ENCODE results near the gene BAK1. TPM values are rescaled to one million over a fixed set of nuclear protein-coding genes. Genes with fewer than 3 reads are reported as not detected.
"Not testable (repeated sequence)": the region's sequence is repeated elsewhere in the genome, so short reads cannot be mapped to it uniquely, and the experiment has no call there.

Gene BAK1
- total RNA-seq, 1 donor from 2014 or later, result 3.7 TPM

DNA sequence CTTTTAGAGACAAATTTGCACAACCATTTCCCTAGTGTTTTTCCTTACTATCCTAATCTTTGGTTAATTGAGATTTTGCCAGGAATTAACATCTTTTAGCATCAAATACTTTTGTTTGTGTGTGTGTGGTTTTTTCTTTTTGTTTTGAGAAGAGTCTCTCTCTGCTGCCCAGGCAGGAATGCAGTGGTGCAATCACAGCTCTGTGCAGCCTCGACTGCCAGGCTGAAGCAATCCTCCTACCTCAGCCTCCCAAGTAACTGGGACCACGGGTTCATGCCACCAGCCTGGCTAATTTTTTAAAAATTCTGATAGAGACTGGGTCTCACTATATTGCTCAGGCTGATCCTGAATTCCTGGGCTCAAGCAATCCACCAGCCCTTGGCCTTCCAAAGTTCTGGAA lies 28.5 kb downstream of the BAK1 start:
- DNase-seq, result no peak

DNA sequence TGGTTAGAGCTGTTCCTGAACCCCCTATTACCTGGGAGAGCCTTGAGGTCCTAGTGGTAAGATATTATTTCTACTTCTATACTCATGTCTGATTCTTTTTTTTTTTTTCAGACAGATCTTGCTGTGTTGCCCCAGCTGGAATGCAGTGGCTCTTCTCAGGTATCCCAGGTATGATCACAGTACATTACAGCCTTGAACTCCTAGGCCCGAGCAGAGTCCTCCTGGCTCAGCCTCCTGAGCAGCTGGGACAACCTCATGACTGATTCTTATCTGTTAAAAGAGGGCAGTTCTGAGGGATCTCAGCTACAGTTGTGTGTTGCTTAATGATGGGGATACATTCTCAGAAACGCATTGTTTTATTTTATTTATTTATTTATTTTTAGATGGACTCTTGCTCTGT lies 30.2 kb downstream of the BAK1 start:
- DNase-seq, result no peak

DNA sequence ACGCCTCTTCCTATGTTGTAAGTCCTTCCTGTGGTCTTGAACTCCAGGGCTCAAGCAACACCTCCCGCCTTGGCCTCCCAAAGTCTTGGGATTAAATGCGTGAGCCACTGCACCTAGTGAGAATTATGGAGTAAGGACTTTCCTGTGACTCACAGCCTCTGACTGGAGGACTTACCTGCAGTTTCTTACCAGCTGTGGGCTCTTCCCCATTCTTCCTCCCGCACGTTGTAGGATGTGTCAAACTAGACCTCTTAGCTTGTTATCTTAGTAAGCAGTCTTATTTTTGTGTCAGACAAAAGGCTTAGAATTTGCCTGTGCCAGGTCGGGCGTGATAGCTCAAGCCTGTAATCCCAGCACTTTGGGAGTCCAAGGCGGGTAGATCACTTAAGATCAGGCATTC lies 30.9 kb downstream of the BAK1 start:
- no peak for DNase-seq

DNA sequence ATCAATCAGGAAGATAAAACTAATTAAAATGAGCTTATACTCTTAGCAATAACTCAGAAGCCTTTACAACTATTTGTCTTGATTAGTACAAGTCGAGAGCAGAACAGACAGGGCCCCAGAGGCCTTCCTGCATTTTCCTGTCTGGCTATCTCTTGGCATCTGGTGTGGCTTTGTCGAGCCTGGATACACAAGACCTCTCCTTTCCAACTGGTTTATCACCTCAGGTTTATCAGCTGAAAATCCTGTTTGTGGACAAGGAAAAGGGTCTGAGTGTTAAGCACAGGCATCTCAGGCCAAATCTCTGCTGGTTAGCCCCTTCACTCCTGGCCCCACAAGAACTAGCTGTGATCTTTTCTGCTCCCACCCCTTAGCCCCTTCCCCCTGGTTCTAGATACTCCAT lies 32.6 kb downstream of the BAK1 start:
- DNase-seq, result no peak

DNA sequence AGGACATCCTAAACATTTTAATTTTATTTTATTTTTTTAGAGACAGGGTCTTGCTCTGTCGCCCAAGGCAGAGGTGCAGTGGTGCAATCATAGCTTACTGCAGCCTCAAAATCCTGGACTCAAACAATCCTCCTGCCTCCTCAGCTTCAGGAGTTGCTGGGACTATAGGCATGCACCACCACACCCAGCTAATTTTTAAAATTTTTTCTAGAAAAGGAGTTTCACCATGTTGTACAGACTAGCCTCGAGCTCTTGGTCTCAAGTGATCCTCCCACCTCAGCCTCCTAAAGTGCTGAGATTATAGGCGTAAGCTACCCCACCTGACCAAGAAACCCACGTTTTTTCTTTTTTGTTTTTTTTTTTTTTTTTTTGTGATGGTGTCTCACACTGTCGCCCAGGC lies 33.3 kb downstream of the BAK1 start:
- DNase-seq, result no peak

DNA sequence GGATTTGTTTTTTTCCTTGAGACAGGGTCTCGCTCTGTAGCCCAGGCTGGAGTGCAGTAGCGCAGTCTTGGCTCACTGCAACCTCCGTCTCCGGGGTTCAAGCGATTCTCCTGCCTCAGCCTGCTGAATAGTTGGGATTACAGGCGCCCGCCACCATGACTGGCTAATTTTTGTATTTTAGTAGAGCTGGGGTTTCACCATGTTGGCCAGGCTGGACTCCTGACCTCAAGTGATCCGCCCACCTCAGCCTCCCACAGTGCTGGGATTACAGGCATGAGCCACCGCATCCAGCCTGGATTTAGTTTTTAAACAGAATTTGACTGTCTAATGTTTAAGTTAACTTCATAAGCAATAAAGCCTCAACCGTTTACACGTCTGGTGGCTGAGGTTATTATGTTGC lies 34.8 kb downstream of the BAK1 start:
- not testable (repeated sequence) for DNase-seq

DNA sequence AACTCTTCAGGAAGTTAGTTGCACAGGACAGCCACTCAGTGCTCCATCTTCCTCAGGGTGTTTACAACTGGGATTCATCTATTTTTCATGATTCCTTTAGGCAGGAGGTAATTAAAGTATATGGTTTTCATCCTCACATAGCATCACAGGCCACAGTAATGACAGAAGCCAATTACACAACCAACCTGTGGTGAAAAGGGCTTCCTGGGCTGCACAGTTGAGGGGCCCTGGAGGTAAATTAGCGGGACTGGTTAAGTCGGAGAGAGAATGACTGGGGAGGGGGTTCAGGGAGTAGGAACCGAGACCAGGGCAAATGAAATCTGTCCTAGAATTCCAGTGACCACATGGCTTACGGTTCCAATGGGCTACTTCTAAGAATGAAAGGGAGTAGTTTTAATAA lies 37.0 kb downstream of the BAK1 start:
- no peak for DNase-seq

DNA sequence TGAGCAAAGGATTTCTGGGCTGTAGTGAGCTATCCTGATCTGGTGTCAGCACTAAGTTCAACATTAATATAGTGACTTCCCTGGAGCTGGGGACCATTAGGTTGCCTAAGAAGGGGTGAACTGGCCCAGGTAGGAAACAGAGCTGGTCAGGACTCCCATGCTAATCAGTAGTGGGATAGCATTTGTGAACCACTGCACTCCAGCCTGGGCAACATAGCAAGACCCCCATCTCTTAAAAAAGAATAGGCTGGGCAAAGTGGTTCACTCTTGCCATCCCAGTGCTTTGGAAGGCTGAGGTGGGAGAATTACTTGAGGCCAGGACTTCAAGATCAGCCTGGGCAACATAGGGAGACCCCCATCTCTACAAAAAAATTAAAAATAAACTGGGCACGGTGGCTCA lies 39.3 kb downstream of the BAK1 start:
- DNase-seq, result no peak

DNA sequence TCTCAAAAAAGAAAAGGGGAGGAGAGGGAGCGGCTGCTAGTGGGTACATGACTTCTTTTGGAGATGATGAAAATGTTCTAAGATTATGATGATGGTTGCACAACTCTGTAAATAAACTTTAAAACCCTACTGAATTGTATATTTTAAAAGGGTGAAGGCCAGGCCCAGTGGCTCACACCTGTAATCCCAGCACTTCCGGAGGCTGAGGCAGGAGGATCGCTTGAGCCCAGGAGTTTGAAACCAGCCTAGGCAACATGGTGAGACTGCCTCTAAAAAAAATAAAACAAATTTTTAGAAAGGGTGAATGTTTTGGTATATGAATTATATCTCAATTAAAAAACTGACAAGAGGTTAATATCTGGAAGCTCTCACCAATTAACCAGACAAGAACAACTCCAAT lies 45.4 kb downstream of the BAK1 start:
- no peak for DNase-seq

DNA sequence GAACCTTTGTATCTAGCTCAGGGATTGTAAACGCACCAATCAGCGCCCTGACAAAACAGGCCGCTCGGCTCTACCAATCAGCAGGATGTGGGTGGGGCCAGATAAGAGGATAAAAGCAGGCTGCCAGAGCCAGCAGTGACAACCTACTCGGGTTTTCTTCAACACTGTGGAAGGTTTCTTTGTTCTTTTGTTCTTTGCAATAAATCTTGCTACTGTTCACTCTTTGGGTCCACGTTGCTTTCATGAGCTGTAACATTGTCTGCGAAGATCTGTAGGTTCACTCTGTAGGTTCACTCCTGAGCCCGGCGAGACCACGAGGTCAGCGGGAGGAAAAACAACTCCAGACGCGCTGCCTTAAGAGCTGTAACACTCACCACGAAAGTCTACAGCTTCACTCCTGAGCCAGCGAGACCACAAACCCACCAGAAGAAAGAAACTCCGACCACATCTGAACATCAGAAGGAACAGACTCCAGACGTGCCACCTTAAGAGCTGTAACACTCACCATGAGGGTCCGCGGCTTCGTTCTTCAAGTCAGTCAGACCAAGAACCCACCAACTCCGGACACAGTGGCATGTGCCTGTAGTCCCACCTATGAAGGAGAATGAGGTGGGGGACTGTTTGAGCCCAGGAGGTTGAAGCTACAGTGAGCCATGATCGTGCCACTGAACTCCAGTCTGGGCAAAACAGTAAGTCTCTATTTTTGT lies 46.8 kb downstream of the BAK1 start:
- not testable (repeated sequence) for DNase-seq

DNA sequence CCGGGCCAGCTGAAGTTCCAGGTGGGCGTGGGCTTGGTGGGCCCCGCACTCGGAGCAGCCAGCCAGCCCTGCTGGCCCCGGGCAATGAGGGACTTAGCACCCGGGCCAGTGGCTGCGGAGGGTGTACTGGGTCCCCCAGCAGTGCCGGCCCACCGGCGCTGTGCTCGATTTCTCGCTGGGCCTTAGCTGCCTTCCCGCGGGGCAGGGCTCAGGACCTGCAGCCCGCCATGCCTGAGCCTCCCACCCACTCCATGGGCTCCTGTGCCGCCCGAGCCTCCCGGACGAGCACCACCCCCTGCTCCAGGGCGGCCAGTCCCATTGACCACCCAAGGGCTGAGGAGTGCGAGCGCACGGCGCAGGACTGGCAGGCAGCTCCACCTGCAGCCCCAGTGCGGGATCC lies 47.6 kb downstream of the BAK1 start:
- not testable (repeated sequence) for DNase-seq

DNA sequence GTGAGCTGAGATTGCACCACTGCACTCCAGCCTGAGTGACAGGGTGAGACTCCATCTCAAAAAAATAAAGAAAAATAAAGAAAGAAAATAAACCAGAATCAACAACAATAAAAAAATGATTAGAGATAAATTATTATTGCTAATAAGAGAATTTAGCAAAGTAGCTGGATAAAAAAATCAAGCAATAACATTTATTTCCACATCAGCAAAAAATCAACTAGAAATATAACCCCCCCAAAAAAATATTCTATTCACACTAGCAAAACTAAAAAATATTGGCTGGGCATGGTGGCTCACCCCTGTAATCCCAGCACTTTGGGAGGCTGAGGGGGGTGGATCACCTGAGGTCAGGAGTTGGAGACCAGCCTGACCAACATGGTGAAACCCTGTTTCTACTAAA lies 49.5 kb downstream of the BAK1 start:
- DNase-seq, result not testable (repeated sequence)

Small RNA genes lying within 50 kb of the gene (small RNA-seq; reads per million reads assigned to genes)
- not detected for gene RF00017

Other genes starting within 250 kb of the BAK1 start
- gene KIFC1, start 188.5 kb downstream of the BAK1 start, total RNA-seq, result 3.6 TPM
- 17.9 TPM for gene PHF1, start 169.3 kb downstream of the BAK1 start, total RNA-seq
- 59.1 TPM for gene CUTA, start 162.2 kb downstream of the BAK1 start, total RNA-seq
- gene SYNGAP1, start 160.2 kb downstream of the BAK1 start, total RNA-seq, result 21.5 TPM
- 9.2 TPM for gene ZBTB9, start 125.7 kb downstream of the BAK1 start, total RNA-seq
- 0.78 TPM for gene ITPR3, start 41.0 kb upstream of the BAK1 start, total RNA-seq
- 15.8 TPM for gene UQCC2, start 131.4 kb upstream of the BAK1 start, total RNA-seq
- gene IP6K3, start 166.6 kb upstream of the BAK1 start, total RNA-seq, result not detected
- gene LEMD2, start 208.9 kb upstream of the BAK1 start, total RNA-seq, result 31.8 TPM
- not detected for gene MLN, start 223.7 kb upstream of the BAK1 start, total RNA-seq

All from occipital lobe (tissue), 3 donors.